ENCODE results near the gene VKORC1. TPM values are rescaled to one million over a fixed set of nuclear protein-coding genes. Genes with fewer than 3 reads are reported as not detected.

Gene VKORC1
- total and polyA plus RNA-seq, 2 of the 4 experiments (the other 2 are of a cell fraction), result 65.2 to 317 TPM

GRCh38 chr16:31128711-31129567 is 34.3 kb upstream of the VKORC1 start:
- Histone ChIP-seq H3K4me3 (ENCODE audit: insufficient read depth, low read depth, low read length) (no peak overlapping the region), H3K9me3 (ENCODE audit: control insufficient read depth, insufficient read depth, low read length) (no peaks in the 10 kb centered on the region), H3K14ac (replicated peaks; ENCODE audit: low read depth, low read length) (no peak overlapping the region), H2BK15ac (ENCODE audit: low read depth, low read length) (no peak overlapping the region), H4K5ac (ENCODE audit: low read depth, low read length) (no peak overlapping the region), H2AFZ (replicated peaks; ENCODE audit: low read length, poor library complexity) (no peak overlapping the region), H3K56ac (ENCODE audit: extremely low read depth, insufficient read depth, low read length) (no peak overlapping the region), H2BK5ac (ENCODE audit: low read depth, low read length, poor library complexity, severe bottlenecking) (no peak overlapping the region), H4K8ac (ENCODE audit: low read depth in 2 of 2, low read length in 2 of 2) (no peak overlapping the region), H3K9ac (ENCODE audit: low read depth, low read length) (no peak overlapping the region), H3K4ac (ENCODE audit: low read depth, low read length) (no peak overlapping the region), H3K27ac (ENCODE audit: insufficient read depth, low read length) (no peak overlapping the region), H4K91ac (ENCODE audit: insufficient read depth, low read depth, low read length) (no peak overlapping the region), H3K36me3 (ENCODE audit: control insufficient read depth, insufficient read depth, low read length) (peaks cover 37% of the 10 kb centered on the region), H3K79me1 (ENCODE audit: low read depth in 1 of 2, low read length in 2 of 2) (no peaks in the 10 kb centered on the region; a peak in 1 of 4 replicates), H3K9me1 (ENCODE audit: insufficient read depth, low read length) (0 out of 2 replicates have a peak, but pooled peaks cover 3% of the 10 kb centered on the region), H2BK120ac (ENCODE audit: low read depth, low read length) (no peak overlapping the region), H3K18ac (ENCODE audit: low read depth, low read length) (no peak overlapping the region), H4K20me1 (ENCODE audit: insufficient read depth, low read length) (no peaks in the 10 kb centered on the region), H2BK20ac (ENCODE audit: low read depth, low read length) (no peak overlapping the region), H2AK9ac (replicated peaks; ENCODE audit: low read depth, low read length, poor library complexity) (no peak overlapping the region), H3K4me1 (ENCODE audit: control insufficient read depth, insufficient read depth, low read length) (no peaks in the 10 kb centered on the region), H3K23ac (ENCODE audit: low read depth, low read length) (no peak overlapping the region), H3K4me2 (ENCODE audit: low read depth, low read length) (no peak overlapping the region), H2AK5ac (ENCODE audit: low read depth, low read length) (no peak overlapping the region), H3K27me3 (ENCODE audit: control insufficient read depth, insufficient read depth, low read length) (no peaks in the 10 kb centered on the region)
- dilution Hi-C loops (cut with HindIII; ENCODE audit: low sequenced_read_pairs, unreplicated experiment), result no loop called here
- no peak for TF ChIP-seq USF2 (IDR thresholded peaks at IDR 0.05; ENCODE audit: low read depth, low read length)
- TF ChIP-seq MXI1 (IDR thresholded peaks at IDR 0.05; ENCODE audit: borderline replicate concordance, low read depth, low read length), result no peak
- TF ChIP-seq BHLHE40 (IDR thresholded peaks at IDR 0.05; ENCODE audit: low read depth, low read length), result no peak
- no peak for TF ChIP-seq MAZ (IDR thresholded peaks at IDR 0.05; ENCODE audit: borderline replicate concordance, low read depth, low read length)
- TF ChIP-seq SMC3 (IDR thresholded peaks at IDR 0.05; ENCODE audit: low read depth, low read length), result no peak
- TF ChIP-seq FOS (IDR thresholded peaks at IDR 0.05; ENCODE audit: low read depth, low read length), result no peak
- in situ Hi-C loops (cut with MboI; ENCODE audit: low sequenced_read_pairs), result no loop called here
- 86% methylated on average over 4 of the region's 14 CpGs; no CpG with 5 or more reads in 1 of the 2 experiments for WGBS, 2 experiments (ENCODE audit: extremely low coverage in 2 of 2, insufficient read length in 1 of 2)
- intact Hi-C loops (cut with micrococcal nuclease), result no loop called here
- CTCF ChIA-PET, result interaction anchor here (1.5 kb wide), 1 partner anchor 13 kb away, joined by 4 read pairs; no protein-coding TSS in a partner anchor
- BruUV-seq (replicated peaks), result no TSS peak
- ATAC-seq (ENCODE audit: low read depth) (no peak), DNase-seq (no peak)
- POLR2A ChIA-PET (ENCODE audit: unreplicated experiment), result interaction anchor here (0.6 kb wide), 1 partner anchor 11 kb away, joined by 4 read pairs; the partner anchor contains the start of gene KAT8
